Activated CD4-positive, alpha-beta T cell treated with anti-CD3 and anti-CD28 coated beads for 36 hours (primary cell): ENCODE data around the gene IGDCC3. TPM values are rescaled to one million over a fixed set of nuclear protein-coding genes. Genes with fewer than 3 reads are reported as not detected.
A peak's percentile ranks its signal among the peaks of the same experiment; 100 is the strongest.

ENCODE experiments used
- ATAC-seq: fragments of 200-7000 bp; cut with Tn5 transposase; one replicate; pipeline ENCODE4 v1.10.0; 2021; ENCODE audit warnings: mild to moderate bottlenecking, moderate library complexity
- CTCF ChIA-PET: fragments of 350-600 bp; sonication (Branson Sonifier 250); formaldehyde crosslinking; loops from one replicate; lab custom pipeline; 2021; ENCODE audit warnings: antibody characterized with exemption; lab: Charles Lee
- POLR2A ChIA-PET: fragments of 350-600 bp; sonication (Branson Sonifier 250); formaldehyde crosslinking; loops from one replicate; lab custom pipeline; 2021; ENCODE audit warnings: antibody characterized with exemption, inconsistent platforms; lab: Charles Lee
- DNase-seq: peaks from one replicate; pipeline ENCODE4 v3.0.0-alpha.2; 2020
- H3K27ac Mint-ChIP-seq: one replicate; pipeline ENCODE4 v1.8.0; 2021; ENCODE audit warnings: mixed read lengths
- H3K27me3 Mint-ChIP-seq: one replicate; pipeline ENCODE4 v1.8.0; 2021; ENCODE audit warnings: mixed read lengths
- H3K36me3 Mint-ChIP-seq: one replicate; pipeline ENCODE4 v1.8.0; 2021; ENCODE audit warnings: low read depth, mixed read lengths
- H3K4me1 Mint-ChIP-seq: one replicate; pipeline ENCODE4 v1.8.0; 2021; ENCODE audit warnings: mixed read lengths
- H3K4me3 Mint-ChIP-seq: one replicate; pipeline ENCODE4 v1.8.0; 2021; ENCODE audit warnings: mild to moderate bottlenecking, moderate library complexity, mixed read lengths
- H3K9me3 Mint-ChIP-seq: one replicate; pipeline ENCODE4 v1.8.0; 2021; ENCODE audit warnings: low read depth, mixed read lengths
- intact Hi-C, 2 experiments: fragments of 100-400 bp; cut with DNase I in 1 of 2; cut with micrococcal nuclease in 1 of 2; formaldehyde crosslinking; loops; one replicate each; pipeline versions ENCODE4 v1.14.2 to v1.15.1; 2022 to 2024; cut with DNase I, micrococcal nuclease
- total RNA-seq, 2 experiments: library from RNA; stranded (reverse); gene quantifications; one replicate each; pipeline ENCODE4 v1.2.3, GENCODE V29; 2021

The IGDCC3 gene
- total RNA-seq, 2 experiments from 2014 or later = not detected

DNA sequence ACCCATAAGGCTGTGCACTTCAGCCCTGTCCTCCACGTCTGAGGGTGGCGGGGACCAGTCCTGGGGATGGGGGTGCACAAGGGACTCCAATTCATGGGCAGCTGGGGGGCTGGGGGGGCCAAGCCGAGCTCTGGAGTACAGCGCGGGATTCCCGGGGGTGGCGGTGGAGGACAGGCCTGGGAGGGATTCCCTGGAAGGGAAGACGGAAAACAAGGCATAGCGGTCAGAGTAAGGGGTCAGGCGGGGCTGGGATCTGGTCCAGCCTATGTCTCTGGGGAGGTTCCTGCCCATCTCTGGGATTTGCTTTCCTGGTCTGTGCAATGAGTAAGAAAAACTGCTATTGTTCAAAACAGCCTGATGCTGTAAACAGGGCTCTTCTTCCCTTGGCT is 8.1 kb upstream of the IGDCC3 start:
- Mint-ChIP-seq H3K4me1 (peaks cover 11% of the 10 kb centered on the region), H3K9me3 (no peaks in the 10 kb centered on the region), H3K27ac (no peak overlapping the region), H3K4me3 (peak overlapping the region; percentile 79), H3K27me3 (peaks cover 8% of the 10 kb centered on the region), H3K36me3 (no peaks in the 10 kb centered on the region)
- ChIA-PET CTCF (interaction anchor here (1.0 to 5.3 kb wide), 12 partner anchors 9 to 354 kb away, joined by 3 to 108 read pairs (median 4); no protein-coding TSS in a partner anchor), POLR2A (interaction anchor here (1.4 kb wide), 1 partner anchor 67 kb away, joined by 4 read pairs; no protein-coding TSS in a partner anchor)
- no peak for ATAC-seq
- no peak for DNase-seq
- intact Hi-C loops = loop anchor here (1.0 to 5.0 kb wide), 6 partner anchors 15 to 353 kb away; partner anchors contain the start of gene PDCD7 (in 1 of the 2)

DNA sequence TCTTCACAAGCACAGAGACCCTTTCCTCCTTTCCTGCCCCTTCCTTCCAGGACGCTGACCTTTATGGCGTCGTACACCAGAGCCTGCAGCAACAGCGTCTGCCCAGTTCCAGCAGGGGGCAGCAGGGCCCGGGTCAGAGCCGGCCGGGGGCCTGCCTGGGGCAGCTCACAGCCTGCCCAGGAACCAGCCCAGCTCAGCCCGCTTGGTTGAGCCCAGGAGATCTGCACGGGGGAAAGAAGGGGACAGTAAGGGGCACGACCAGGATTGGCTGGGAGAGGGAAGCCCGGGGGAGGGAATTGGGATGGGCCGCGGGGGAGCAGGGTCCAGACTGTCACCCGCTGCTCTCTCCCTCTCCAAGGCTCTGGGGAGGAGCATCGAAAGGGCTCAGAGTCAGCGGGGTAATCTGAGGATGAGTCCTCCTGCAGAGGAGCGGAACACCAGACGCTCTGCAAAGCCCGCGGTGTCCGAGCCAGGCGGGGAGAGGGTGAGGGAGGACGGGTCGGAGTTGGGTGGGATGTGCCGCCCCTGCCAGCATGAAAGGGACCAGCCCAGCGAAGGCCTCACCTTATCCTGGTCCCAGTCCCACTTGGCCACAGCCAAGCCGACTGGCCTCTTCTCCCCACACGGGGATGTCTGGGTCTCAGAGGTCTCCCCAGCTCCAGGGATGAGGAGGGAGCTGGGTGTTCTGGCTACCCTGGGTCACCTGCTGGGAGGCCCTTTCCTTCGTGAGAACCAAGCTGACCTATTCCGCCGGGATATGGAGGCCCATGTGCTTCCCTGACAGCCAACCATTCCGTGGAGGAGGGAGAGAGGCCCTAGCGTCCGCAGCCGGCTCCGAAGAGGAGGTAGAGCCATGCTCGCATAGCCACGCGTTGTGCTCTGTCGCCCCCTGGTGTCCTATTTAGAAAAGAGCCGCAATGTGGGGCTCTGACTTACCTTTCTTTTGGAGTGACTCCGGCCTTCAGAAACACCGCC is 7.4 kb upstream of the IGDCC3 start:
- peak overlapping the region; percentile 79 for H3K4me3 Mint-ChIP-seq
- DNase-seq (peak; percentile 93), ATAC-seq (peak; percentile 90)
- no peaks in the 10 kb centered on the region for H3K9me3 Mint-ChIP-seq
- H3K4me1 Mint-ChIP-seq = peaks cover 11% of the 10 kb centered on the region
- H3K27me3 Mint-ChIP-seq = peaks cover 10% of the 10 kb centered on the region
- peak overlapping the region; percentile 71 for H3K27ac Mint-ChIP-seq
- H3K36me3 Mint-ChIP-seq = no peaks in the 10 kb centered on the region
- ChIA-PET POLR2A (interaction anchor here (0.6 to 2.2 kb wide), 3 partner anchors 66 to 141 kb away, joined by 4 to 8 read pairs (median 4); partner anchors contain the start of gene RNU5B-1), CTCF (interaction anchor here (0.5 to 5.3 kb wide), 23 partner anchors 8 to 353 kb away, joined by 3 to 108 read pairs (median 4); partner anchors contain the start of gene CLPX)
- intact Hi-C loops = loop anchor here (1.0 to 5.0 kb wide), 6 partner anchors 16 to 352 kb away; partner anchors contain the start of gene PDCD7 (in 1 of the 2)

GRCh38 chr15:65384505-65384894 is 6.7 kb upstream of the IGDCC3 start:
- POLR2A ChIA-PET = interaction anchor here (0.6 to 2.2 kb wide), 3 partner anchors 66 to 142 kb away, joined by 4 to 8 read pairs (median 4); partner anchors contain the start of gene RNU5B-1
- intact Hi-C loops = loop anchor here (2.0 kb wide), 2 partner anchors 16 to 196 kb away; no protein-coding TSS in a partner anchor

DNA sequence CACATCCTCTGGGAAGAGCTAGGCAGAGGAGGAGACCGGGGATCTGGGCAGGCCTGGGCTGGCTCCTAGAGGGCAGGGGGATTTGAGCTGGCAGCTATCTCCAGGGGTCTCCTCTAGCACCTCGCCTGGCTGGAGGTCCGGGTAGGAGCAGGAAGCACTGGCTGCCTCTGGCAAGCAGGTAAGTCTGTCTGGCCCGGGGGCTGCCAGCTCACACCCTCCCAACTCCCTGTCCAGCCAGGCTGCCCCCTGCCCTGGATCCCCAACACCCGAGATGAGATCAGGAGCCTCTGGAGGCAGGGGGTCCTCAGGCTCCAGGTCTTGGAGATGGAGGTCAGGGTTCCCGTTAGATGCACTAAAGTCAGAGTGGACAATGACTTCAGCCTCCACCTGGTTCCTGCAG is 6.2 kb upstream of the IGDCC3 start:
- intact Hi-C loops = loop anchor here (2.0 kb wide), 2 partner anchors 17 to 195 kb away; no protein-coding TSS in a partner anchor
- Mint-ChIP-seq H3K4me1 (peaks cover 11% of the 10 kb centered on the region), H3K27ac (no peak overlapping the region), H3K4me3 (no peak overlapping the region), H3K9me3 (no peaks in the 10 kb centered on the region), H3K27me3 (peaks cover 15% of the 10 kb centered on the region), H3K36me3 (no peaks in the 10 kb centered on the region)
- ATAC-seq (no peak), DNase-seq (no peak)
- ChIA-PET POLR2A (interaction anchor here (2.2 kb wide), 1 partner anchor 79 kb away, joined by 8 read pairs; the partner anchor contains the start of gene RNU5B-1), CTCF (interaction anchor here (0.7 to 5.3 kb wide), 6 partner anchors 10 to 63 kb away, joined by 3 to 108 read pairs (median 4); no protein-coding TSS in a partner anchor)

More at GRCh38 chr15:65384505-65384894, 6.7 kb upstream of the IGDCC3 start:
- peak; percentile 11 for ATAC-seq
- Mint-ChIP-seq H3K36me3 (no peaks in the 10 kb centered on the region), H3K4me3 (peak overlapping the region; percentile 79), H3K4me1 (peaks cover 11% of the 10 kb centered on the region), H3K27me3 (peaks cover 14% of the 10 kb centered on the region), H3K9me3 (no peaks in the 10 kb centered on the region), H3K27ac (no peak overlapping the region)
- no peak for DNase-seq
- CTCF ChIA-PET = interaction anchor here (0.7 to 5.3 kb wide), 16 partner anchors 8 to 247 kb away, joined by 3 to 108 read pairs (median 4); no protein-coding TSS in a partner anchor

DNA sequence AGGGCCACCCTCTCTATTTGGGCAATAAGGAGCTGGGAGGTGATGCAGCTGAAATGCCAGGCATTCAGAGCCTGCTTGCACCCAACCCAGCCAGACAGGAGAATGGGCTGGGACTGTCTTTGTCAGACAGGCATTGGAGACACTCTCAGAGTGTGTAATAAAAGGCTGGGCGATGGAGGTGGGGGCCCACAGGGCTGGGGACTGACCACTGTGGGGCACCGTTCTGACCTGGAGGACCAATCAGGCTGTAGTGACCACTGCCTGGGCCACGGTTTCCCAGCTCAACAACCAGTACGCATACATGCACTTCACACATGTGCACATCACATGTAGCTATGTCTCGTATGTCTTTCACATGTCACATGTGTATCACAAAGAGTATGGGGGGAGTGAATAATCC is 5.7 kb upstream of the IGDCC3 start:
- H3K4me1 Mint-ChIP-seq = peaks cover 13% of the 10 kb centered on the region
- ChIA-PET POLR2A (interaction anchor here (2.2 kb wide), 1 partner anchor 78 kb away, joined by 8 read pairs; the partner anchor contains the start of gene RNU5B-1), CTCF (interaction anchor here (0.7 to 5.3 kb wide), 8 partner anchors 10 to 226 kb away, joined by 3 to 108 read pairs (median 3); no protein-coding TSS in a partner anchor)
- peaks cover 20% of the 10 kb centered on the region for H3K27me3 Mint-ChIP-seq
- no peaks in the 10 kb centered on the region for H3K36me3 Mint-ChIP-seq
- no peak overlapping the region for H3K4me3 Mint-ChIP-seq
- no peak for DNase-seq
- ATAC-seq = no peak
- intact Hi-C loops = no loop called here
- H3K9me3 Mint-ChIP-seq = no peaks in the 10 kb centered on the region
- H3K27ac Mint-ChIP-seq = no peak overlapping the region

GRCh38 chr15:65382921-65383320 is 5.1 kb upstream of the IGDCC3 start:
- Mint-ChIP-seq H3K4me3 (no peak overlapping the region), H3K36me3 (no peaks in the 10 kb centered on the region), H3K9me3 (no peaks in the 10 kb centered on the region), H3K4me1 (peaks cover 14% of the 10 kb centered on the region), H3K27me3 (peaks cover 22% of the 10 kb centered on the region), H3K27ac (no peak overlapping the region)
- intact Hi-C loops = no loop called here
- CTCF ChIA-PET = interaction anchor here (0.7 to 5.3 kb wide), 8 partner anchors 9 to 227 kb away, joined by 3 to 108 read pairs (median 4); no protein-coding TSS in a partner anchor
- DNase-seq (no peak), ATAC-seq (no peak)
- POLR2A ChIA-PET = interaction anchor here (0.6 kb wide), 1 partner anchor 73 kb away, joined by 4 read pairs; no protein-coding TSS in a partner anchor

- Mint-ChIP-seq H3K36me3 (no peaks in the 10 kb centered on the region), H3K4me1 (peaks cover 15% of the 10 kb centered on the region), H3K27ac (no peak overlapping the region), H3K9me3 (no peaks in the 10 kb centered on the region), H3K4me3 (no peak overlapping the region), H3K27me3 (peaks cover 23% of the 10 kb centered on the region)
- ATAC-seq (no peak), DNase-seq (no peak)
- intact Hi-C loops = no loop called here
- CTCF ChIA-PET = interaction anchor here (1.0 to 1.3 kb wide), 2 partner anchors 12 to 63 kb away, joined by 3 to 7 read pairs; no protein-coding TSS in a partner anchor
- POLR2A ChIA-PET = interaction anchor here (0.6 kb wide), 1 partner anchor 72 kb away, joined by 4 read pairs; no protein-coding TSS in a partner anchor
Measured at GRCh38 chr15:65382146-65382491, 4.3 kb upstream of the IGDCC3 start.

DNA sequence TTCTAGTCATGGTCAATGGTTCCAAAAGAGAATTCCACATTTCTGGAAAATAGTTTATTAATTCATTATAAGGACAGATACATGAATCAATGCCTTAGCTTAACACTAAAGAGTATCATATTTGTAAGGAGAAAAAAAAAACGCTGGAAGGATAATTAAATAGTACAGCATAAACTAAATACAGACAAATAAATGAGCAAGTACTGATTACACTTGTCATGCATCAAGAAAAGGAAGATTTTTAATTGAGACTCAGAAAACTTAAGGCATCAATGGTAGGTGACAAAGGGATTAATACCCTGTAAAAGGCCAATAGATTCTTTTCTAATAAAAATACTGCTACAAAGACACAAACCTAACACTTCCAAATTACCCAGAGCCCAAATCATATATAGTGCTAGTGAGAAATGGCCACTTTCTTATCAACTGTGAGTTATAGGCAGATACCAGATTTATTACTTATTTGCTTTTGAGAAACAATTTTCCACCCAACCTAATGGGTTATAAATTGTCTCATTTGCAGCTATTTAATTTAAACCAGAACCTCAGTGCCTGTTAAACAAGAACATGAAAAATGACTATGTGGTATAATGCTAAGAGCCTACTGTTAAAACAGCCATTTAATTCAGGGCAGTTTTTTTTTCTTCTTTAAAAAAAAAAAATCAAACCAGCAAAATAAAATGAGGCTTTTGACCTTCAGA is 3.8 kb upstream of the IGDCC3 start:
- Mint-ChIP-seq H3K36me3 (no peaks in the 10 kb centered on the region), H3K4me3 (no peak overlapping the region), H3K4me1 (peaks cover 20% of the 10 kb centered on the region), H3K27me3 (peaks cover 28% of the 10 kb centered on the region), H3K9me3 (no peaks in the 10 kb centered on the region), H3K27ac (no peak overlapping the region)
- DNase-seq = no peak
- intact Hi-C loops = no loop called here
- ChIA-PET POLR2A (no interaction called here), CTCF (interaction anchor here (0.7 to 1.3 kb wide), 6 partner anchors 10 to 63 kb away, joined by 3 to 7 read pairs (median 4); no protein-coding TSS in a partner anchor)
- no peak for ATAC-seq

GRCh38 chr15:65379986-65380385 is 2.2 kb upstream of the IGDCC3 start:
- no peak for DNase-seq
- no peak for ATAC-seq
- peaks cover 42% of the 10 kb centered on the region for H3K27me3 Mint-ChIP-seq
- POLR2A ChIA-PET = no interaction called here
- intact Hi-C loops = no loop called here
- peaks cover 17% of the 10 kb centered on the region for H3K4me1 Mint-ChIP-seq
- no peak overlapping the region for H3K27ac Mint-ChIP-seq
- H3K36me3 Mint-ChIP-seq = no peaks in the 10 kb centered on the region
- no peaks in the 10 kb centered on the region for H3K9me3 Mint-ChIP-seq
- no peak overlapping the region for H3K4me3 Mint-ChIP-seq
- CTCF ChIA-PET = interaction anchor here (0.5 to 1.7 kb wide), 5 partner anchors 42 to 346 kb away, joined by 3 to 7 read pairs (median 3); no protein-coding TSS in a partner anchor
